NCI-H2107 treated with DMSO at 0.1 percent for 48 hours (cell line): ENCODE measurements around the gene ATP6V1F.

Source experiments
- DNase-seq: peaks from one replicate; lab custom pipeline; 2025; ENCODE audit not compliant: unreplicated experiment; lab: John Stamatoyannopoulos, UW

The ATP6V1F gene

DNA sequence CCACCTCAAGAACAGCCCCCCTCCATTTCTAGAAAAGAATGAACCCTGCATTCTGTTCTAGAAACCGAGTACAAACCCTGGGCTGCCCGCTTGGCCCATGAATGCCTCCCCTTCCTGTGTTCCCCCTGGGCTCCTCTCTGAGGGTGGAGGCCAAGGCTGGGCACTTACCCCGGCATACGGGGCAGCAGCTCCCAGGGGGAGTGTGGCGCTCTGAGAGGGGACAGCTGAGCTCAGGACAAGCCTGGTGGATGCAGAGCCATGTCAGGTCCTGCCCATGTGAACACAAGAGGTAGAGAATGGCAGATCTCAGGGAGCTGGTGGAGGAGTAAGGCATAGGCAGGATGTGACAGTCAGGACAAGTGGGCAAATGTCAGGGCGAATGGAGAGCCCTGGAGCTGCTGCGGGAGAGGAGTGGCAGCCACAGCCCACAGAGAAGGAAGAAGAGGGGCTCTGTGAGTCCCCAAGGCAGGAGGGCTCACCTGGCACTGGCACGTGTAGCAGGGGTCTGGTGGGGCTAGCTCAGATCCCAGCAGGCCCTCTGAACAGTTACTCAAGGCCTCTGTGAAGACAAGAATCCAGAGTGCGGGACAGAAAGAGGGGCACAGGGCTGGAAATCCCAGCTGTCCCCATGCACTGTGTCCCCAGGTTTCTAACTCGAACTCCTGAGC is 18.9 kb downstream of the ATP6V1F start:
- no peak for DNase-seq

DNA sequence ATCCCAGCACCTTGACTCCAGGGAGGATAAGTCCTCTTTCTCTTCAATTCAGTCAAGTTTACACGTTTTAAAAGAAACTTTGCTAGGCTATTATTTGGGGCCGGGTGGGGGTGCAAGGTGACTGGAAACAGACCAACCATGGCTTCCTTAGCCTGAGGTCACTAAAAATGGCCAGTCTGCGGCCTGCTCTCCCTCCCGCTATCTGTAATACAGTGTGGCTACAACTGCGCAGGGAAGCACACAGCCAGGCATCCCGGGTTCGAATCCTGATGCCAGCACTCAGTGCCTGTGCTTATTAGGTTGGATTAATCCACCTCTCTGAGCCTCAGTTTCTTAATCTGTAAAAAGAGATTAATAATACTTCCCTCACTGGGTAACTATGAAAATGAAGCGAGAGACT is 19.5 kb downstream of the ATP6V1F start:
- DNase-seq = no peak

GRCh38 chr7:128883622-128884448 is 21.2 kb downstream of the ATP6V1F start:
- no peak for DNase-seq

GRCh38 chr7:128884561-128885369 is 22.1 kb downstream of the ATP6V1F start:
- no peak for DNase-seq

DNA sequence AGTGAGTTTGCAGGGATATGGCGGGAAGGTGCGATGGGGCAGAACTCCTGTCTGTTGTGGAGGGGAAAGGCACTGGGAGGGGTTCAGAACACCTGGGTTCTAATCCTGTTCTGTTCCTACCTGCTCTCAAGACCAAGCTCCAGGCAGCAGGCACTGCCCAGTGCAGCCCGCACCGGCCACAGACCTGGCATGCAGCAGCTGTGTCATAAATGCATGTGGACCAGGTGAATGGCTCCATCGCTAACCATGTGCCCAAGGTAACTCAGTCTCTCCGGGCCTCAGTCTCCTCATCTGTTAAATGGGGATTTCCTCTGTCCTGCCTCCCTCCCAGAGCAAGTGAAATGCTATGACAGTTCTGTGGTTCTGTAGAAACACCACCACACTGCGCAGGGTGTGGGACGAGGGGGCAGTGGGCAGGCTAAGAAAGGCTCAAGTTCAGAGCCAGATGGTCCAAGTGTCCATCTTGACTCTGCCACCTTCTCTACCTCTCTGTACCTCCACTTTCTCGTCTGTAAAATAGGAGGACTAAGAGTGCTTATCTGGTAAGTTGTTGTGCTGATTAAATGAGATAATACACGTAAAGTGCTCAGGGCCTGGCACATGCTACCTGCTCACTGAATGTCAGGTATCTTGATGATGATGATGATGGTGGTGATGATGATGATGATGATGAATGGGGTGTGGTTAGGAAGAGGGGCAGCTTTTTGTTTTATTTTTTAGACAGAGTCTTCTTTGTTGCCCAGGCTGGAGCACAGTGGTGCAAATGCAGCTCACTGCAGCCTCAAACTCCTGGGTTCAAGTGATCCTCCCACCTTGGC is 22.9 kb downstream of the ATP6V1F start:
- no peak for DNase-seq

DNA sequence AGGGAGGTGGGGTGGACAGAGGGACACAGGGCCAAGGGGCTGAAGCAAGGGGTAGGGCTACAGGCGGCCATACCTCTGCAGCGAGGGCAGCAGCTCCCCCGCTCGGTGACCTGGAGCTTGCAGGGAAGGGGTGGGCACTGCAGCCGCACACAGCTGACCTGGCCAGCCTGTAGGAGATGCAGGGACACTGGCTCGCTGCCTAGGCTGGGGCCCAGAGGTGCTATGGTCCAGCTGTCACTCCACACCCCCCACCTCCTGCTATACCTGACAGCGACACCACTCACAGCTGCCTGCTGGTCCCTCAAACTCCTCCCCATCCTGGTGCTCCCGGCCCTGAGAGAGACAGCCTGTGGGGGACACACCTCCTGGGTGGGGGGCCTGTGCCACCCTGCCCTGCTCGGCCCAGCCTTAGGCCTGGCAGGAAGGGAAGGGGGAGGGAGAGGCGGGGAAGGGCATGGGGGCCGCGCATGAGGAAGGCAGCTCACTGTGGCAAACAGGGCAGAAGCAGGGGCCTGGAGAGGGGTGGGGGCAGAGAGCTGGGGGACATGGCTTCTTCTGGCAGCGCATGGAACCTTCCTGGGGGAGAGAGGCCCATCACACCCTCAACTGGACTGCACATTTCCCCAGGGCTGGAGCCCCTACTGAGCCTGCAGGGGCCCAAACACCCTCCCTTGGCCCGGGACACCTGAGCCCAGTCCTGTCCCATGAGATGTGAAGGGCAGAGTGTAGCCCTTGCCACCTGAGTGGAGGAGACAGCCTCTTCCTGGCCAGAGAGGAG is 23.9 kb downstream of the ATP6V1F start:
- DNase-seq = no peak

GRCh38 chr7:128887169-128888038 is 24.7 kb downstream of the ATP6V1F start:
- DNase-seq = no peak

DNA sequence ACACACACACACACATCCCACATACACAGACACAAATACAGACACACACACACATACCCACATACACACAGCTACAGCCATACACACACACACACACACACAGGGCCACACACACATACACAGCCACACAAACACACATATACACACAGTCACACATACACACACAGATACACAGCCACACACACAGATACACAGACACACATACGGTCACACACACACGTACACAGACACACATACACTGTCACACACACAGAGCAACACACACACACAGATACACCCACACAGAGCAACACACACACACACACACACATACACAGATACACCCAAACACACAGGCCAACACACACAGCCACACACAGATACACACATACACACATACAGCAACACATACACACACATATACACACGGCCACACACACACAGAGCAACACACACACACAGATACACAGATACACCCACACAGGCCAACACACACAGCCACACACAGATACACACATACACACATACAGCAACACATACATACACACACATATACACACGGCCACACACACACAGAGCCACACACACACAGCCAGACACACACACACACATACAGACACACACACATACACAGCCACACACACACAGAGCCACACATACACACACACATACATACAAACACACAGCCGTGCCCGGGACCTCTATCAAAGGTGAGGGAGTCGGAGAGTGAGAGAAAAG is 25.5 kb downstream of the ATP6V1F start:
- no peak for DNase-seq

DNA sequence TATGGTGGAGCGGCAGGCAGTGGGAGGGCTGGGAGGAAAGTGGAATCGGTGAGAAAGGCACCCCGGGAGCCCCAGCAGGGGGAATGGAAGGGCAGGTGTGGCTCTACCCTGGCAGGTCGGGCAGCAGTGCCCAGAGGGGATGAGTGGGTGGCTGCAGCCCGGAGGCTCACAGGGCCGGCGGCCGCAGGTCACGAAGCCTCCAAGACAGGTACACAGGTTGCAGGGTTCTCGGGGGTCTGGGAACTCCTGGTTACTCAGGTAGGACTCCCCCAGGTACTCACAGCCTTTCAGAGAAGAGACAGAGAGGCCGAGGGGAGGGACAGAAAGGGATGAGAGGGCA is 26.1 kb downstream of the ATP6V1F start:
- no peak for DNase-seq

DNA sequence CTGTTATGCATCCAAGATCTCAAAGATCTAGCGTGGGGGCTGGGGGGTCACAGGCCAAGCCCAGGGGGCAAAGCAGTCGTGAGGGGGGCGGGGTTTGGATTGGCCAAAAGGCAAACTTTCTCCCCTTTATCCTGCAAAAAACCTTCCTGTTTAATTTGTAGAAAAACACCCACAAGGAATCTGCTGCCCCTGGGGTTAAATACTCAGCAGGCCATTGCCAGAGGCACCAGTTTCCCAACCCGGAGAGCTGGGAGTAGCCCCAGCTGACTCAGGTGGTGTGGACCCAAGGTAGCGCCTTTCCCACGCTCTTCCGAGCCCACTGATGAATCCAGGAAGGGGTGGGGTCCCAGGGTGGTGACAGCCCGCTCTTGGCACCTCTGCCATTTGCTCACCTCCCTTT is 26.5 kb downstream of the ATP6V1F start:
- no peak for DNase-seq

- no peak for DNase-seq
Measured at GRCh38 chr7:128890306-128891109, 27.9 kb downstream of the ATP6V1F start.

- no peak for DNase-seq
Measured at GRCh38 chr7:128891110-128891941, 28.7 kb downstream of the ATP6V1F start.

DNA sequence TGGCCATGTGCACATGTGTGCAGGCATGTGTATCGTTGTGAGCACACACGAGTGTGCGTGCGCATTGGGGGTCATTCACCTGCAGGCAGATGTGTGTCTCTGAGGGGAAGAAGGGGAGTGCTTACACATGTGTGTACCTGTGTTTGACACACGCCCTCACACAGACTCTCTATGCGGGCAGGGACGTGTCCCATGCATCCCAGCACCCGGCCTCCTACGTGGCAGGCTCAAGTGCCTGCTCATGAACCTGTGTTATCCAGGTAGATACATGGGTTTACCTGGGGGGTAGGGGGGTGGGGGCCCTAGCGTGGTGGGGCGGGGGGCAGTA is 29.2 kb downstream of the ATP6V1F start:
- DNase-seq = no peak

- DNase-seq = no peak
Measured at GRCh38 chr7:128892521-128893250, 30.0 kb downstream of the ATP6V1F start.

DNA sequence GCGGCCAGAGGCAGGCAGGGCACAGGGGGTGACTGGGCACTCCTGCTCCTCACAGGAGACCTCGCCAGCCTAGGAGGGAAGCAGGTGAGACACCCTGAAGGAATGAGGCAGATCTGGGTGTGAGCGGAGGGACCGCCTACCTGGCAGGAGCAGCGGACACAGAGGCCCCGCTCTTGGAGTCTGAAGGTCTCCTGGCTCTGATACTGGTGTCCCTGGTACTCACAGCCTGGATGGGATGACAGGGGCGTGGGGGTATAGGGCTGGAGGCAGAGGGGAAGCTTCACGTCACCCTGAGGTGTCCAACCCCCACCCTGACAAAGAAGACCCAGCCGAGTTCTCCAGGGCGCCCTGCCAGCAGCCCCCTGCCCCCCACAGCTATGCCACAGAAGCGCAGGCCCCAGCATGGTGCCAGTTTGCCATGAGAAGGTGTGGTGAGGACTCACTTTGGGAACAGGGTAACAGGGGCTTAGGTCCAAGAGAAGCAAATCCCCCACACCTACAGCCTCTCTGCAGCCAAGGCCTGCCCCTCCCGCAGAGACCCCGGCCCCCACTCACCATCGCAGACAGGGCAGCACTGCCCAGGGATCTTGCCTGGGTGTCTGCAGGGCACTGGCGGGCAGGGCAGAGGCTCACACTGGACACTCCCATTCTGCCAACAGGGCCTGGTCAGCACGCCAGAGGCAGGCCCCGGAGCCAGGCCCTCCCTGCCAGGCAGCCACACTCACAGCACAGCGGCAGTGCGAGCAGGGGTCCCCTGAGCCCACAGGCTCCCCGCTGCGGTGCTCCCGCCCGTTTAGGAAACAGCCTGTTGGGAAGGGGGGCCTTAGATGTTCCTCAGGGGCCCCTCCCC is 30.8 kb downstream of the ATP6V1F start:
- no peak for DNase-seq

DNA sequence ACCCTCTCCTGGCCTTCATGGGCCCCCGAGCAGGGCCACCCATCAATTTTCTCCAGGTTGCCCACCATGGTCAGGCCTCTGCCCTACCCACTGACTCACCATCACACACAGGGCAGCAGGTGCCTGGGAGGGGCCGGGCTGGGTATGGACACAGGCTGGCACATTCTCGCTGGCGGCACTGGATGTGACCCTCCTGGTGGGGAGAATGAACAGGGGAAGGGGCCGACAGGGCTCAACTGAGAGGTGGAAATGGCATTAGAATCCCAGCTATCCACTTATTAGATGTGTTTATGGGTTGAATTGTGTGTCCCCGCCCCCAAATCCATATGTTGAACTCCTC is 31.4 kb downstream of the ATP6V1F start:
- no peak for DNase-seq
